IMR-90 (cell line): Measurements from ENCODE around the gene SLC38A9.

ENCODE experiments used
- CEBPB ChIP-seq: IDR thresholded peaks from 2 replicates; pipeline ENCODE4 v1.6.1; 2012; ENCODE audit warnings: low read depth, low read length, improper control_type of control experiment
- MAZ ChIP-seq: IDR thresholded peaks from 2 replicates; pipeline ENCODE4 v1.6.1; 2012; ENCODE audit warnings: low read depth, mild to moderate bottlenecking, low read length, improper control_type of control experiment, moderate library complexity, borderline replicate concordance
- MXI1 ChIP-seq: IDR thresholded peaks from 2 replicates; pipeline ENCODE4 v1.6.1; 2012; ENCODE audit warnings: low read depth, mild to moderate bottlenecking, low read length, moderate library complexity, borderline replicate concordance
- POLR2A ChIP-seq: IDR thresholded peaks from 2 replicates; pipeline ENCODE4 v1.6.1; 2012; ENCODE audit warnings: mild to moderate bottlenecking, low read depth, low read length
- RAD21 ChIP-seq: IDR thresholded peaks from 2 replicates; pipeline ENCODE4 v1.6.1; 2012; ENCODE audit warnings: low read length, improper control_type of control experiment
- SMC3 ChIP-seq: fragments of 150-350 bp; IDR thresholded peaks from 2 replicates; pipeline ENCODE4 v1.6.1; 2016; ENCODE audit warnings: low read depth, mild to moderate bottlenecking, antibody characterized with exemption, low read length, moderate library complexity
- USF2 ChIP-seq: fragments of 150-350 bp; IDR thresholded peaks from 2 replicates; pipeline ENCODE4 v1.6.1; 2017; ENCODE audit warnings: mild to moderate bottlenecking, antibody characterized with exemption, low read length, low read depth
- TF ChIP-seq, protein P1 (sequence below): conservative IDR thresholded peaks from 2 replicates; pipeline ENCODE4 v1.5.1; 2012; ENCODE audit warnings: mild to moderate bottlenecking, low read depth, low read length, improper control_type of control experiment

GRCh38 chr5:55712023-55712859 lies at the start of gene SLC38A9:
- no peak for TF ChIP-seq POLR2A
- TF ChIP-seq, protein P1, sequence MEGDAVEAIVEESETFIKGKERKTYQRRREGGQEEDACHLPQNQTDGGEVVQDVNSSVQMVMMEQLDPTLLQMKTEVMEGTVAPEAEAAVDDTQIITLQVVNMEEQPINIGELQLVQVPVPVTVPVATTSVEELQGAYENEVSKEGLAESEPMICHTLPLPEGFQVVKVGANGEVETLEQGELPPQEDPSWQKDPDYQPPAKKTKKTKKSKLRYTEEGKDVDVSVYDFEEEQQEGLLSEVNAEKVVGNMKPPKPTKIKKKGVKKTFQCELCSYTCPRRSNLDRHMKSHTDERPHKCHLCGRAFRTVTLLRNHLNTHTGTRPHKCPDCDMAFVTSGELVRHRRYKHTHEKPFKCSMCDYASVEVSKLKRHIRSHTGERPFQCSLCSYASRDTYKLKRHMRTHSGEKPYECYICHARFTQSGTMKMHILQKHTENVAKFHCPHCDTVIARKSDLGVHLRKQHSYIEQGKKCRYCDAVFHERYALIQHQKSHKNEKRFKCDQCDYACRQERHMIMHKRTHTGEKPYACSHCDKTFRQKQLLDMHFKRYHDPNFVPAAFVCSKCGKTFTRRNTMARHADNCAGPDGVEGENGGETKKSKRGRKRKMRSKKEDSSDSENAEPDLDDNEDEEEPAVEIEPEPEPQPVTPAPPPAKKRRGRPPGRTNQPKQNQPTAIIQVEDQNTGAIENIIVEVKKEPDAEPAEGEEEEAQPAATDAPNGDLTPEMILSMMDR = no peak
- no peak for TF ChIP-seq MXI1
- TF ChIP-seq USF2 = no peak
- no peak for TF ChIP-seq SMC3
- TF ChIP-seq CEBPB = no peak
- TF ChIP-seq RAD21 = no peak; the same call in 1 of the 2 replicates
- no peak; the same call in 1 of the 2 replicates for TF ChIP-seq MAZ
